Activated gamma-delta T cell (primary cell): ENCODE results near the gene OTOP3.
A peak's percentile ranks its signal among the peaks of the same experiment; 100 is the strongest.

Source experiments
- DNase-seq: peaks from one replicate; lab custom pipeline; 2025; lab: John Stamatoyannopoulos, UW

The OTOP3 gene

DNA sequence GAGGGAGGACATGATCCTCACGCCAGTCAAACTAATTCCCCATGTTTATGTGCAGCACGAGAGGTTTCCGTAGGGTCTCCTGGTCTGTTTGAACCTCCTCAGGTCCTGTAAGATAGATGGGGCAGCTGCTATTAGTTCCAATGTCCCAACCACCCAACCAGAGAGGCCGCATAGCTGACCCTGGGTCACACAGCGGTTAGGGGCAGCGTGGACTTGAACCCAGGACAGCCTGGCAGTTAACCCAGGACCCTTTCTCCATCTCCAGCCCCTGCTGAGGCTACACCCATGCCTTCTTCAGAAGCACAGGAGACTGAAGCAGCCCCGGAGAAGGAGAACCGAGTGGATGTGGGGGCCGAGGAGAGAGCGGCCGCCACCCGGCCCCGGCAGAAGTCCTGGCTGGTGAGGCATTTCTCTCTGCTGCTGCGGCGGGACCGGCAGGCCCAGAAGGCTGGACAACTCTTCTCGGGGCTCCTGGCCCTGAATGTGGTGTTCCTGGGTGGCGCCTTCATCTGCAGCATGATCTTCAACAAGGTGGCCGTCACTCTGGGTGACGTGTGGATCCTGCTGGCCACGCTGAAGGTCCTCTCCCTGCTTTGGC is 5.5 kb downstream of the OTOP3 start:
- DNase-seq = no peak

GRCh38 chr17:74943808-74944522 is 8.3 kb downstream of the OTOP3 start:
- DNase-seq = no peak

- no peak for DNase-seq
These were observed 9.8 kb downstream of the OTOP3 start for GRCh38 chr17:74945543-74945942.

- DNase-seq = no peak
These were observed 10.9 kb downstream of the OTOP3 start for GRCh38 chr17:74946641-74947040.

DNA sequence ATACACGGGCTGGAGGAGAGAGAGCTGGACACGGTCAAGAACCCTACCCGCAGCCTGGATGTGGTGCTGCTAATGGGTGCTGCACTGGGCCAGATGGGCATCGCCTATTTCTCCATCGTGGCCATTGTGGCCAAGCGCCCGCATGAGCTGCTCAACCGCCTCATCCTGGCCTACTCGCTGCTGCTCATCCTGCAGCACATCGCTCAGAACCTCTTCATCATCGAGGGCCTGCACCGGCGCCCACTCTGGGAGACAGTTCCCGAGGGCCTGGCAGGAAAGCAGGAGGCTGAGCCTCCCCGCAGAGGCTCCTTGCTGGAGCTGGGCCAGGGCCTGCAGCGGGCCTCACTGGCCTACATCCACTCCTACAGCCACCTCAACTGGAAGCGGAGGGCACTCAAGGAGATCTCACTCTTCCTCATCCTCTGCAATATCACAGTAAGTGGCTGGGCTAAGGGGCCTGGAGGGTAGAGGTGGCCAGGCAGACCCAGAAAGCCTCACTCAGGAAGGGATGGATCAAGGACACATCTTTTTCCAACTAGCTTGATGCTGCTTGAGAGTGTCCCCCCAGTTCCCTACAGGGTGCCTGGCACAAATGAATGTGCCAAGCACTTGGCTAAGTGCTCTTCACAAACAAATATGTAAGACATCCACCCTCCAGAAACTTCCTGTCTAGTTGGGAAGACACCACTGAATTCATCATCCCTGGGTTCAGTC is 11.5 kb downstream of the OTOP3 start:
- no peak for DNase-seq

GRCh38 chr17:74949455-74950115 is 13.9 kb downstream of the OTOP3 start:
- no peak for DNase-seq

DNA sequence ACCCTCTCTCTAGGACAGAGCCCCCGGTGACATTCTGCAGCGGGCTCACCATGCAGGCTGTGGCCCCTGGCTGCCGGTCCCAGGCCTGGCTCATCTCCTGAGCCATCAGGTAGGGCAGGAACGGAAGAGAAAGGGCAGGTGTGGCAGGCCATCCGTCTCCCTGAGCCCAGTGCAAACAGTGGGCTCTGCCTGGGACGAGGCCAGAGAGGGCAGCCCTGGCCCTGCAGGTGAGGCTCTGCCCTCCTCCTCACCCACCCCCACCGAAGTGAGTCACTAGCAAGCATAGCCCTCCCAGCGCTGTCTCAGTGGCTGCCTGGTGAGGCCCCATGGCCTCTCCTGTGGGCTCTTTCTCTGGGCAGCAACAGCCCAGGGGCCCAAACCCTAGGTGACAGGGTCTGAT is 14.5 kb downstream of the OTOP3 start:
- DNase-seq = no peak

GRCh38 chr17:74951065-74951464 is 15.4 kb downstream of the OTOP3 start:
- no peak for DNase-seq

DNA sequence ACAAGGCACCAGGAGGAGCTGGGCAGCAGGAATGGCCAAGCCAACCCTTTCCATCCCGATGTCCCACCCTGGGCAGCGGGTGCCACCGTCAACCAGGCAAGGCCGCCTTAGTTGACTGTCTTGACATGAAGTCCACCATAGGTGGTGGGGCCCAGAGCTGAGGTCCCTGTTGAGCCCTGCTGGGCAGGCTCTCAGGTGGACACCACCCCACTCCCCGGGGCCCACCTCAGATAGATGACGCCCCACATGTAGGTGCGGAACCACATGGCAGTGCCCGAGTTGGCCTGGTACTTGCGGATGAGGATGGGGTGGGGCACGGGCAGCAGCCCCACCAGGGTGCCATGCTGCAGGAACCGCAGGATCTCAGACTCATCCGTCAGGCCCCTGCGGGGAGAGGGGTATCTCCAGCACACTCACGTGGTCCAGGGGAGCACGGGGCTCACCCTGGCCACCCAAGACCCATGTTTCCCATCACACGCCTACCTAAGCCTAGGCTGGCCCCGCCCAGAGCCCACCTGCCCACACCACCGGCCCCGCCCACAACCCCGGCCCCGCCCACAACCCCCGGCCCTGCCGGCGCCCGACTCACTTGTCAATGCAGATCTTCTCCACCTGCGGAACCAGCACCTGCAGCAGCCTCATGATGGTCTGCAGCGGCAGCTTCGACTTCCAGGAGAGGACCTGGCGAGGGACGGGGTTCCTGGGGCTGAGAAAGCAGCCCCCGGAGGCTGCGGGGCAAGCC is 16.2 kb downstream of the OTOP3 start:
- DNase-seq = no peak

- DNase-seq = no peak
These were observed 16.9 kb downstream of the OTOP3 start for GRCh38 chr17:74952431-74953133.

DNA sequence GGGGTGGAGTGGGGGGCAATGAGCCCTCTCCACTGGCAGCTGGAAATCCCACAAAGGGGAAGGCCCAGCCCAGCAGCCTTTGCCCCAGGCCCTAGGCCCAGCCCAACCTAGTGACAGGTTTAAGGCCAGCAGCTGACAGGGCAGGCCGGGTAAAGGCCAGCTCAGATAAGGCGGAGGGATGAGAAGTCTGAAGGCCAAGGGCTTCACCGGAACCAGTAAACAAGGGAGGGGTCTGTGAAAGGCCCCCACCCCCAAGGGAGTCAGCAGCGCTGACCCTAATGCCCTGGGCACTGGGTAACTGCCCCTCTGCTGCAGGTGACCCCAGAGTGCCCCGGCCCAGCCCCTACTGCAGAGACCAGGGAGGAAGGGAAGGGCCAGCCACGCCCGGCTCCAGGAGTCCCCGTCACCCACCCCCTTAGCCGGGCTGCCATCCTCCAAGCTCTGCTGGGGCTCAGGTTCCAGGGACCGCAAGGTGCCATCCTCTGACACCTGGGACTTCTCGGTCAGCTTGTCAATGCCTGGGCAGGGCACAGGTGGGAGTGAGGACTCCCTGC is 17.5 kb downstream of the OTOP3 start:
- no peak for DNase-seq

DNA sequence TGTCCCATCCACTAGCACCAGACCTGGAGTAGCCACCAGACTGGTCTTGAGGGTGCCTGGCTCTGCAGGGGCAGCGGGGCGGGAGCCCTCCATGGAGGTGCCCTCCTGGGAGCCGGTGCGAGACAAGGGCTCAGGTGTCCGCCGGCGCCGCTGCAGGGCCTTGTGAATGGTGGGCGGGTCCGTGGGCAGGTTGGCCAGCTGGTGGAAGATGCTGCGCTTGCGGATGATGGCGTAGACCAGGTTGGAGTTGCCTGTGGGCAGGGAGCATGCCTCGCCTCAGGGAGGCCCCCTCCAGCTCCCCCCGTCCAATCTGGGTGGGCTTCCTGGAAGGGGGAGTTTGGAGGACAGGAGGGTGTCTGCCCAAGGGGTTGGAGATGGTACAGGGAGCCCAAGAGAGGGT is 18.4 kb downstream of the OTOP3 start:
- DNase-seq = no peak

DNA sequence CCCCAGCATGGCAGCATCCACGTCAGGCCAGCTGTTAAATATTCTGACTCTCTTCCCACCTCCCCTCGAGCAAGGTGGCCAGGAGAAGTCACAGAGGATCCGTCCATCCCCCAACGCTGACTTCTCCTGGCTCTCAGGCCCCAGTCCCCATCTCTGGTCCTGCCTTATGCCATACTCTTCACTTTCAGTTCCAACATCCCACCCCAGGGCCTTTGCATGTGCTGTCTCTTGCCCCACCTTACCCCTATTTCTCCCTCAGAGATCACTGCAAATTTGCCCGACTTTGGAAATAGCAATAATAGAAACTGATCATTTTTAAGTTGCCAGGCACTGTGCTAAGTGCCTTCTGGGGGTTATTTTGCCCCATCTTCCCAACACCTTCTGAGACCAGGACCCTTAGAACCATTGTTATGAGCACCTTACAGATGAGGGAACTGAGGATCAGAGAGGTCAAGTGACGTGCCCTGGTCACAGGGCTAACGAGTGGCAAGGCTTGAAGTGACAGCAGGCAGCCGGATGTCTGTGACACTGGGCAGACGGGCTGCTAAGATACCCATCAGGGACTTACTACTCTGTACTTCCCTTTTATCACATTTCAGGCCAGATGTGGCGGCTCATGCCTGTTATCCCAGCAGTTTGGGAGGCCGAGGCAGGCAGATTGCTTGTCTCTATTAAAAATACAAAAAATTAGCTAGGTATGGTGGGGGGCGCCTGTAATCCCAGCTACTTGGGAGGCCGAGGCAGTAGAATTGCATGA is 19.1 kb downstream of the OTOP3 start:
- DNase-seq = no peak

DNA sequence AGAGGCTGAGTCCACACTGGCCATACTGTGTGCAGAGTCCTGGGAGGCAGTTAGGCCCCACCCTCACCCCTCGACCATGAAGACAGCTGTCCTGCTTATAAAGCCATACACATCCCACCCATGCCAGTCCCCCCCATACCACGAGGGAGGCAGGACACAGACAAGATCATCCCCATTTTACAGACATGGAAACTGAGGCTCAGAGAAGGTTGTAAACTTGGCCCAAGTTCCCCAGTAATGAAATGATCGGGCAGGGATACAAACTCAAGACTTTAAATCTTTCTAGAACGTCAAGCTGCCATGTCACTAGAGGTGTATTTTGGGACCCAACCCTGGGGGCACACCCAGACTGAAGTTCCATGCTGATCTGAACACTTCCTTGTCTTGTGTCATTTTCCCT is 20.4 kb downstream of the OTOP3 start:
- no peak for DNase-seq

DNA sequence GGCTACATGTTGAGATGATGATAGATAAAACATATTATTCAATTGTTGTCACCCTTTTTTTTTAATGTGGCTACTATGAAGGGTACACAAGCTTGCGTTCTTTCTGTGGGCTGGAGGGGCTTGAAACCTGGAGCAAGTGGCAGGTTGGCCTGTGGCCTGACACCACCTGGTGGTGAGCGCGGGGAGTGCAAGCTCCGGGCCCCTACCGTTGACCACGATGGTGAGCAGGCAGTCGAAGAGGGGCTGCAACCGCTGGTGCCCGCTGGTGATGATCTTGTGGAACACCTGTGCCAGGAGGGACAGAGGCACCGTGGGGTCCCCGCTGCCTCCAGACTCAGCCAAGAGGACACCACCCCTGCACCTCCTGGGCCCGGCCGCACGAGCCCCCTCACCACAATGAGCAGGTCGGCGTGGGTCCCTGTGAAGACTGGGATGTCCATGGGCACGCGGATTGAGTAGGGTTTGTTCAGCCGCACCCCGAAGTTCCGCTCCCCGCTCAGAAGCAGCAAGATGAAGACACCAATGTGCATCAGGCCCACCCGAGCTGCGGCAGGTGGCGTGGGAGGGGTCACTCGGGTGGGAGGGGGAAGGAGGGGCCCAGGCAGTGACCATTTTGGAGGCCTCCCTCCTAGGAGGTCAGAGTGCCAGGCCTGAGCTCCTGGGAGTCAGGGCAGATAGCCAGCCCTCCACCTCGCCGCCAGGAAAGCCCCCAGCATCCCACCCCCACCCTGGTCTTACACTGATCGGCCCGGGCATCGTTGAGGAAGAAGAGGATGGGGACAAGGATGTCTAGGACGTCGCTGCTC is 22.4 kb downstream of the OTOP3 start:
- DNase-seq = peak; percentile 48

- no peak for DNase-seq
These were observed 24.3 kb downstream of the OTOP3 start for GRCh38 chr17:74959826-74960515.

DNA sequence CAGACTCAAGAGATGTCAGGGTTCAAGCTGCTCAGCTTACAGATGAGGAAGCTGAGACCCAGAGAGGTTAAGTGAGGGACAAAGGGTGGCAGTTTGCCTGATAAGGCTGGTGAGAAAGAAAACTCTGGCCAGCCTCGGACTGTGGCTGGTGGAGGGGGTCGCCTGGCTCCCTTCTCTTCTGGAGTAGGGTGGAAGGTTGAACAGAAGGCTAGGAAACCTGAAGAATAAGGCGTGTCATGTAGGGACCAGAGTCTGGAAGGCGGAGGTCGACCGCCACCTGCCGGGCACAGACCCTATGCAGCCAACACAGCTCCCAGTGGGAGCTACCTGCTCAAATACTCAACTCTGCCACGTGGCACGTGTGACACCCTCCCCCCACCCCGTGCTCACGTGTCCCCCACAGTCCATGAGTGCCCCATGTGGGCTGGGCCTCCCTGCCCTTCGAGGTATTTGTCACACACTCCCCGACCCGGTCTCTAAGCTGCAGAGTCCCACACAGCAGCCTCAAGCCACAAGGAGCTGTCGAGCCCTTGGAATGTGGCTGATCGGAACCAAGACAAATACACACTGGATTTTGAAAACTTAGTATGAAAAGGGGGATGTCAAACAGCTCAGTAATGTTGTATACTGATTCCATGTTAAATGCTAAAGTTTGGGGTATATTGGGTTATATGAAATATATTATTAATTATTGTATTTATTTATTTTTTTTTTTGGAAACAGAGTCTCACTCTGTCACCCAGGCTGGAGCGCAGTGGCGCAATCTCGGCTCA is 25.1 kb downstream of the OTOP3 start:
- DNase-seq = no peak
